OCI-M2 (cell line): ENCODE data around the gene METTL16.

Source experiments
- DNase-seq: peaks from one replicate; lab custom pipeline; 2025; ENCODE audit not compliant: unreplicated experiment; lab: John Stamatoyannopoulos, UW

The METTL16 gene

GRCh38 chr17:2368359-2368758 is 143.3 kb downstream of the METTL16 start:
- DNase-seq: no peak

DNA sequence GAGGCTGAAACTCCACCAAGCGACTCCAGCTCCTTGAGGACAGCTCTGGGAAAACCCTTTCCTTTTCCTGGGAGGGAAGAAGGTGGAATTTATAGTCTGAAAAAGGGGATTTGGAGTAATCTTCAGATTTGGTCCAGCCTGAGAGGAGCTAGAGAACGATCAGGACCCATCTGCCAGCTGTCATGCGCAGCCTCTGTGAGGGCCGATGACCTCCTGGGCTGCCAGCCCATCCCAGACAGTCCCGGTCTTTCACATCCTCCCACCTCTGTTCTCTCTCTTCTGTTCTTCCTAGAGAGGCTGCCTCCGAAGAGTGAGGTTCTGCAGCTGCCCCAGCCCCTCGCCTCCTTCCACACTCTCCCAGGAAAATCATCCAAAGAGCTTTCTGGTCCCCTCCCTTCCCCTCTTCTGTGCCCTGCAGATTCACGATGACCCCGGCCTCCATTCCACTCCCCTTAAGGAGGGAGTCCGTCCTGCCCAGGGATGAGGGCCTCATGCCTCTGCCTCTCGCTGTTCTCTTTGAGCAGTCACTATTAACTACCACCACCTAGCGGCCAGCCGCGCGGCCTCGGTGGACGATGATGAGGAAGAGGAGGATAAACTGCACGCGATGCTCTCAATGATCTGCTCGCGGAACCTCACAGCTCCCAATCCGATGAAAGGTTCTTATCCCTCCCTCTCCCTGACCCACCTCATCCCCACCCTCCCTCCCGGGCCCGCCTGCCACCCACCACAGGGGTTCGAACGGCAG is 144.8 kb downstream of the METTL16 start:
- DNase-seq: no peak
